Gastrocnemius medialis (tissue), 4 donors: ENCODE data around the gene AGTR1. TPM values are rescaled to one million over a fixed set of nuclear protein-coding genes. Genes with fewer than 3 reads are reported as not detected.

Source experiments
- ATAC-seq, 2 donors: fragments of 150-250 bp; one replicate each; pipeline ENCODE4 v1.9.1; 2016
- DNase-seq, 2 donors: peaks; one replicate each; pipeline ENCODE4 v3.0.0-alpha.2; 2019
- H3K27ac ChIP-seq, 4 donors: fragments of 200-600 bp; sonication (generic); 1 replicate in 1 of 4; 2 replicates in 3 of 4; pipeline ENCODE4 v1.5.1; 2016 to 2018; ENCODE audit warnings: mild to moderate bottlenecking in 2 of 4, moderate library complexity in 1 of 4
- H3K27me3 ChIP-seq, 3 donors: fragments of 200-600 bp; sonication (generic) in 2 of 3; 1 replicate in 1 of 3; 2 replicates in 2 of 3; pipeline versions ENCODE4 v1.5.1 to v1.6.0; 2016 to 2019; ENCODE audit warnings: mild to moderate bottlenecking in 1 of 3, moderate library complexity in 1 of 3
- H3K36me3 ChIP-seq, 2 donors: fragments of 200-600 bp; sonication (generic) in 1 of 2; one replicate each; pipeline ENCODE4 v1.5.1; 2017 to 2018
- H3K4me1 ChIP-seq, 2 donors: fragments of 200-600 bp; sonication (generic) in 1 of 2; one replicate each; pipeline ENCODE4 v1.5.1; 2016 to 2017; ENCODE audit warnings: mild to moderate bottlenecking in 2 of 2
- H3K4me3 ChIP-seq, 4 donors: fragments of 200-600 bp; sonication (generic) in 3 of 4; 1 replicate in 1 of 4; 2 replicates in 3 of 4; pipeline ENCODE4 v1.5.1; 2016 to 2019; ENCODE audit warnings: mild to moderate bottlenecking in 2 of 4
- H3K9me3 ChIP-seq, 3 donors: fragments of 200-600 bp; sonication (generic) in 2 of 3; 1 replicate in 1 of 3; 2 replicates in 2 of 3; pipeline ENCODE4 v1.5.1; 2016 to 2019
- POLR2A ChIP-seq, 2 donors: fragments of 450-650 bp; IDR thresholded peaks; one replicate each; pipeline ENCODE4 v1.6.1; 2017; ENCODE audit warnings: antibody characterized with exemption in 2 of 2, mild to moderate bottlenecking in 2 of 2, moderate library complexity in 2 of 2
- in situ Hi-C, 4 donors: fragments of 200-750 bp; cut with MboI; loops; one replicate each; pipeline versions ENCODE4 v1.15.0 to v1.8.0; 2017; ENCODE audit warnings: low sequenced_read_pairs in 4 of 4
- intact Hi-C: fragments of 100-400 bp; cut with DNase I; formaldehyde crosslinking; loops from one replicate; pipeline ENCODE4 v1.15.1; 2023; ENCODE audit warnings: low total_unique reads
- total RNA-seq, 4 donors: library from RNA; depleted of rRNA; stranded (reverse); fragments of >200 nt; gene quantifications; one replicate each; pipeline versions ENCODE4 v1.1.0 to v1.2.3, GENCODE V29; 2016
- TF ChIP-seq, protein P1 (sequence below), 5 experiments: fragments of 450-650 bp in 3 of 5; fragments of 200-600 bp in 2 of 5; sonication (generic) in 2 of 5; IDR thresholded peaks in 4 of 5; conservative IDR thresholded peaks in 1 of 5; 1 replicate in 4 of 5; 2 replicates in 1 of 5; pipeline ENCODE4 v1.5.1; 2016 to 2019; ENCODE audit warnings: antibody characterized with exemption in 5 of 5, mild to moderate bottlenecking in 3 of 5, moderate library complexity in 3 of 5

The AGTR1 gene
- total RNA-seq, 4 donors from 2014 or later: 12.7 to 32.1 (median 14.5) TPM

DNA sequence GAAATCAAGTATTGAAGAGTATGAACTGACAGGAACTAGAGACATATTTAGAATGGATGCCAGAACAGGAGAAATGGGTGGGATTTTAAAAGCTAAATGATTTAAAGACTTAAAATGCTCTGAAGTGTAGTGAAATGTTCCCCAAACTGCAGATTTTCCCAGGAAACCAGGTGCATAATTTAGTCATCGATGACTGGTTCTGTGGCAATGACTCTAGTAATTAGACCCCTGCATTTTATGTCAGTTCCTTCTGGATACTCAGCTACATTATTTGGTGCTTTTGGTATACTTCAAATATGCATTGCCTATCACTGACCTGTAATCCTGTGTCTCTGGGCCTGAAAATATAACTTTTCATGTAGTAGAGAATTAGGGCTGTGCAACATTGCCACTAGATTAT, 16.8 kb downstream of the AGTR1 start:
- Histone ChIP-seq H3K9me3 (no peaks in the 10 kb centered on the region), H3K27ac (no peak overlapping the region), H3K4me3 (no peak overlapping the region), H3K27me3 (no peaks in the 10 kb centered on the region), H3K4me1 (peaks cover 0 to 3% of the 10 kb centered on the region in 2 donors), H3K36me3 (no peaks in the 10 kb centered on the region)
- intact Hi-C loops (no loop called here), in situ Hi-C loops (loop anchor here in 1 of 4 donors (25.0 kb wide), 1 partner anchor 327 kb away; no protein-coding TSS in a partner anchor)
- no peak for ATAC-seq
- TF ChIP-seq, protein P1, sequence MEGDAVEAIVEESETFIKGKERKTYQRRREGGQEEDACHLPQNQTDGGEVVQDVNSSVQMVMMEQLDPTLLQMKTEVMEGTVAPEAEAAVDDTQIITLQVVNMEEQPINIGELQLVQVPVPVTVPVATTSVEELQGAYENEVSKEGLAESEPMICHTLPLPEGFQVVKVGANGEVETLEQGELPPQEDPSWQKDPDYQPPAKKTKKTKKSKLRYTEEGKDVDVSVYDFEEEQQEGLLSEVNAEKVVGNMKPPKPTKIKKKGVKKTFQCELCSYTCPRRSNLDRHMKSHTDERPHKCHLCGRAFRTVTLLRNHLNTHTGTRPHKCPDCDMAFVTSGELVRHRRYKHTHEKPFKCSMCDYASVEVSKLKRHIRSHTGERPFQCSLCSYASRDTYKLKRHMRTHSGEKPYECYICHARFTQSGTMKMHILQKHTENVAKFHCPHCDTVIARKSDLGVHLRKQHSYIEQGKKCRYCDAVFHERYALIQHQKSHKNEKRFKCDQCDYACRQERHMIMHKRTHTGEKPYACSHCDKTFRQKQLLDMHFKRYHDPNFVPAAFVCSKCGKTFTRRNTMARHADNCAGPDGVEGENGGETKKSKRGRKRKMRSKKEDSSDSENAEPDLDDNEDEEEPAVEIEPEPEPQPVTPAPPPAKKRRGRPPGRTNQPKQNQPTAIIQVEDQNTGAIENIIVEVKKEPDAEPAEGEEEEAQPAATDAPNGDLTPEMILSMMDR (IDR thresholded peaks at IDR 0.05 in 4 of 5, conservative IDR thresholded peaks at IDR 0.05 in 1 of 5): no peak
- no peak for TF ChIP-seq POLR2A (IDR thresholded peaks at IDR 0.05)
- no peak for DNase-seq

DNA sequence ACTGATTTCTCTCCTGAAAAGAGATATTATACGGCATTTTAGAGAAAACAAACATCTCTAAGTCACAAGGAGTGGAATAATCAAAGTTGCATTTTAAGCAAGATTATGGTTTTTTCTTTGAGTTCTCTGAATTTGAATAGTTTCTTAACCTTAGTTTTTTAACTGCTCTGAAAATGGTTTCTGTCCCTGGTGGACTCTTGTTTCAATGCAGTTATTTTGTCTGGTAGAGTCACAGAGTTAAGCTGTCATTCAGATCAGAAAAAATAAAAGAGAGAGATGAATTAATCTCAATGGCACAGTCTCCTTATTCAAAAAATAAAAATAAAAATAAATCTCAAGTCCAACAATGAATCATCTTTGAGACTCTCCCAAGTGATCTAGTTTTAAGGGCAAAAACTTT, 19.0 kb downstream of the AGTR1 start:
- TF ChIP-seq, protein P1 (IDR thresholded peaks at IDR 0.05 in 4 of 5, conservative IDR thresholded peaks at IDR 0.05 in 1 of 5): no peak
- no peak for TF ChIP-seq POLR2A (IDR thresholded peaks at IDR 0.05)
- H3K27me3 ChIP-seq: no peaks in the 10 kb centered on the region
- ATAC-seq: no peak
- no peak overlapping the region for H3K4me3 ChIP-seq
- no peak for DNase-seq
- no peak overlapping the region for H3K27ac ChIP-seq
- intact Hi-C loops (no loop called here), in situ Hi-C loops (loop anchor here in 2 of 4 donors (5.0 to 25.0 kb wide), 2 partner anchors 329 to 334 kb away; no protein-coding TSS in a partner anchor)
- no peaks in the 10 kb centered on the region for H3K9me3 ChIP-seq
- H3K4me1 ChIP-seq: peaks cover 0 to 3% of the 10 kb centered on the region in 2 donors
- H3K36me3 ChIP-seq: no peaks in the 10 kb centered on the region

DNA sequence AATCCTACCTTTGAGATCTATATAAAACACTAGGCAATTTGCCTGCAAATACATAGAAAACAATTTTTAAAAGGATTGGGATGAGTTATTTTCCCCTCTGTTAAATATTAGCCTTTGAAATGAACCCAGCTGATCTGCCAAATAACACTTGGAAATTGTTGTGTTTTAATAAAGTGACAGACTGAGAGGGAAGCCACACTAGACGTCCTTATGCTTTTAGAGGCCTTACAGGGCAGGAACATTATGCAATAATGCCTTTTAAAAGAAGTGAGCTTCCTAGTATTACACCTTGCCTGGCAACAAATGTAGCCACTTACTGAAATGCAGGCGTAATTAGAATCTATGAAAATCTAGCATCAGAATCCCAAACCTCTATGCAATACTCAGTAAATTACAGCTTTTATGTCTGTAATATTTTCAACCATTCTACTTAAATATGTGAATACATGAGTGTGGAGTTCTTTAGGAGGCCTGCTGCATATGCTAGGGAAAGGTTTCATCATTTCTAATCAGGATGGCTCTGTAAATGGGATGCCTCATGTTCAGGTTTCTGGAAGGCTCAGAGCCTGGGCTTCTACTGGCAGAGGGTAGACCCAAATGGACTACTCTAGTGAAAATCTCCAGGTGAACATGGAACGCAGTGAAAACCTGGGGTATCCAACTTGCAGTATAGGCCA, 20.3 kb downstream of the AGTR1 start:
- intact Hi-C loops (no loop called here), in situ Hi-C loops (loop anchor here in 2 of 4 donors (5.0 to 25.0 kb wide), 2 partner anchors 331 to 336 kb away; no protein-coding TSS in a partner anchor)
- no peak for ATAC-seq
- Histone ChIP-seq H3K4me1 (peaks cover 0 to 3% of the 10 kb centered on the region in 2 donors), H3K4me3 (no peak overlapping the region), H3K36me3 (no peaks in the 10 kb centered on the region), H3K9me3 (no peaks in the 10 kb centered on the region), H3K27ac (no peak overlapping the region), H3K27me3 (no peaks in the 10 kb centered on the region)
- TF ChIP-seq, protein P1 (IDR thresholded peaks at IDR 0.05 in 4 of 5, conservative IDR thresholded peaks at IDR 0.05 in 1 of 5): no peak
- TF ChIP-seq POLR2A (IDR thresholded peaks at IDR 0.05): no peak
- no peak for DNase-seq

DNA sequence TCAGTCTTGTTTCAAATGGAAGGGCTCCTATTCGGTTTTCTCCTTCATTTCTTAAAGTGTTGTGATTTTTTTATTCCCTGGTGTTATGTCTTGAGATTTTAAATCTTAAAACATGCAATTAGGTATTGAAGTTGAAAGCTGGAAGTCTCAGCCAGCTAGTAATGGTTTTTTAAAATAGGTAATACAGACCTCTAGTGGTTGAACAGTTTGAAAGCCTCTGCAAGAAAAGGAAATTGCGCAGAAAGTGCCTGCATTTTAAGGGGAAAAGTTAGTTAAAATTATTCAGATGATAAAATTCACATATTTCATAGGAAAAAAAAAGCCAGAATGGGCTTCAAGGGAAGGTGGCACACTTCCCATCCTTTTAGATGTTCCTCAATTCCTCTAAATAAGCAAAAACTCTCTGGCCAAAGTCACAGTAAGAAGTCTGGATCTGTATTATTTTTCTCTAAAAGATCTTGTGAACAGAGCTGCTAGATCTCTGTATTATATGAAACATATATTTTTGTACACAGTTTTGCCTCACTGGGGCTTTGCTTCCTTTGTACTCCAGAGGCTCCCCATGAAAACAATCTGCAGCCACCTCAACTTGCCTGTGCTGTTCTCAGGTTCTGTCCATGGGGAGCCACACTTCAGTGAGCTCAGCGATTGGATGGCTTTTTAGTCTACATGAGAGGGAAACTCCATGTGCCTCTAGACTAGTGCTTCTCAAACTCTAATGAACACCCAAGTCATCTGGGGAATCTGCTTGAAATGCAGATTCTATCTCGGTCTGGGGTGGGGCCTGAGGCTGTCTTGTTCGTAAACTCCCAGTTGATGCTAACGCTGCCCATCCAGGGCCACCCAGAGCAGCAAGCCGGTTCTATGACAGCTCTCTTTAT, 21.5 kb downstream of the AGTR1 start:
- no peak overlapping the region for H3K27ac ChIP-seq
- in situ Hi-C loops (loop anchor here in 2 of 4 donors (5.0 to 25.0 kb wide), 2 partner anchors 332 to 337 kb away; no protein-coding TSS in a partner anchor), intact Hi-C loops (no loop called here)
- DNase-seq (no peak), ATAC-seq (no peak)
- H3K9me3 ChIP-seq: no peaks in the 10 kb centered on the region
- no peaks in the 10 kb centered on the region for H3K36me3 ChIP-seq
- TF ChIP-seq POLR2A (IDR thresholded peaks at IDR 0.05): no peak
- TF ChIP-seq, protein P1 (IDR thresholded peaks at IDR 0.05 in 4 of 5, conservative IDR thresholded peaks at IDR 0.05 in 1 of 5): peak in 2 of 5 experiments; percentile 18 to 44
- H3K4me3 ChIP-seq: no peak overlapping the region
- peaks cover 0 to 3% of the 10 kb centered on the region in 2 donors for H3K4me1 ChIP-seq
- H3K27me3 ChIP-seq: no peaks in the 10 kb centered on the region
